DMS79 treated with DMSO at 0.1 percent for 48 hours (cell line): ENCODE data around the gene SAMHD1.
A peak's percentile ranks its signal among the peaks of the same experiment; 100 is the strongest.

Experiments
- DNase-seq: peaks from one replicate; lab custom pipeline; 2025; lab: John Stamatoyannopoulos, UW

Gene SAMHD1

DNA sequence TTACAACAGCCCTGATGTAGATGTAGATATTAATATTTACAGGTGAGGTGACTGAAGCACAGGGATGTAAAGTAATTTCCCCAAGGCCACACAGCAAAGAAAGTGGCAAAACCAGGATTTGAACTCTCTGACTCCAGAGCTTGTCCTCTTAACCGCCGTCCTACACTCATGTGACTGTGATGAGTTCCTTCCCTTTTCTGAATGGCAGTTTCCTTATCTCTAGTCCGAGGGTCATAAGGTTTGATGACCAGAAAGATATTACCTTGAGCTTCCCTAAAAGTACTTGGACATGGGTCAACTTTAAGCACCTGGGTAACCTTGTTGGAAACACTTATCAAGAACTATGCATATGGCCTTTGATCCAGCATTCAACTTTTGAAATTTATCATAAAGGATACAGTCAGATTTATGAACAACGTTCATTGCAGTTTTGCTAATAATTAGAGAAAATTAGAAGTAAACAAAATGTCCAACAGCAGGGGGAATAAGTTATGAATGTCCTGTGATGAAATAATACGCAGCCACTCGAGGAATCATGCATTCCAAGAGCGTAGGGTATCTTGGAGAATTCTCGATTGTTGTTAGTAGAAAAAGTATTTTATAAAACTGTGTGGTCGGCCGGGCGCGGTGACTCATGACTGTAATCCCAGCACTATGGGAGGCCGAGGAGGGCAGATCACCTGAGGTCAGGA, 77.9 kb downstream of the SAMHD1 start:
- DNase-seq, result no peak

GRCh38 chr20:36872852-36873251, 78.7 kb downstream of the SAMHD1 start:
- peak; percentile 62 for DNase-seq

- no peak for DNase-seq
Measured at GRCh38 chr20:36871640-36872570, 79.6 kb downstream of the SAMHD1 start.

- no peak for DNase-seq
Measured at GRCh38 chr20:36866681-36867495, 84.6 kb downstream of the SAMHD1 start.

- no peak for DNase-seq
Measured at GRCh38 chr20:36866164-36866563, 85.3 kb downstream of the SAMHD1 start.

DNA sequence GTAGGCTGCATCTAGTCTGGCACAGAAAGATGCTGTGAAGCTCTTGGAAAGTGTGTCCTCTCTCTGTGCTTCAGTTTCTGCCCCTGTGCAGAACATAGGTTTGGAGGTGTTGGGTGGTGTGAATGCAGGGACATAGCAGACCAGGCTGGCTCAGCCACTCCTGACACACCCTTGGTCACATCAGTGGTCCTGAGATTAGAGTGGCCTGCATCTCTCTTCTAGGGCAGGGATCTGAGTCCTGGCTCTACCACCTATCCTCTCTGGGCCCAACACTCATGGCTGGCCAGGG, 85.7 kb downstream of the SAMHD1 start:
- no peak for DNase-seq

DNA sequence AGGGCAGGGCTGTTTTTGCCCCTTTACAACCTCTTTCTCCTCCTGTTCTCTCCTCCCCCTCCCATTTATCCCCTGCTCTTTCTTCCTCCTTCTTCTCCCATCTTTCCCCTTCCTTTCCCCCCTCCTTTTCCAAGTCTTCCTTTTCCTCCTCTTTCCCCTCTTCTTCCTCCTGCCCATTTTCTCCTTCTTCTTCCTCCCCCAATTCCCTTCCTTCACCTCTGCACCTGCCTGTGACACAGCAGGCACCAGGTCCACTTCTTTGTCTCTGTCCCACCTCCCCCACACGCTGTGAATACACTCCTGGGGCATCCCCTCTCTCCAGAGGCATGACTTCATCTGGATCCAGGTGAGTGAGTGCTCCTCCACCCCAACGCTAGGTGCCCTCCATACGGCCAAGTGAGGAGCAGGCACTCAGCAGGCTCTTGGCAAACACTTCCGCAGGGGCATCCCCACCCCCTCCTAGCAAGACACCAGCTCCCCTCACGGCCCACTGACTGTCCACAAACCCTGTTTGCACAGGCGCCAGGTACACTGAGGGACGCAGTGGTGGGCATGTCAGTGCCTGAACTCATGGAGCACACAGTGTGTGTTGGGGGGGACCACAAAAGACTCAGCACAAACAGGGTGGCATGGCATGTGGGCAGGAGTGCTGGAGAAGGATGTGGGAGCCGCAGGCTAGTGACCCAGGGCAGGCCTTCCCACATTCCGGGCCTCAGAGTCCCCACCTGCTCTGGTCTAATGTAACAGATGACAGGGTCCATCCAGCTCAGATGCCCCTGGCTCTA, 86.2 kb downstream of the SAMHD1 start:
- peak; percentile 68 for DNase-seq

DNA sequence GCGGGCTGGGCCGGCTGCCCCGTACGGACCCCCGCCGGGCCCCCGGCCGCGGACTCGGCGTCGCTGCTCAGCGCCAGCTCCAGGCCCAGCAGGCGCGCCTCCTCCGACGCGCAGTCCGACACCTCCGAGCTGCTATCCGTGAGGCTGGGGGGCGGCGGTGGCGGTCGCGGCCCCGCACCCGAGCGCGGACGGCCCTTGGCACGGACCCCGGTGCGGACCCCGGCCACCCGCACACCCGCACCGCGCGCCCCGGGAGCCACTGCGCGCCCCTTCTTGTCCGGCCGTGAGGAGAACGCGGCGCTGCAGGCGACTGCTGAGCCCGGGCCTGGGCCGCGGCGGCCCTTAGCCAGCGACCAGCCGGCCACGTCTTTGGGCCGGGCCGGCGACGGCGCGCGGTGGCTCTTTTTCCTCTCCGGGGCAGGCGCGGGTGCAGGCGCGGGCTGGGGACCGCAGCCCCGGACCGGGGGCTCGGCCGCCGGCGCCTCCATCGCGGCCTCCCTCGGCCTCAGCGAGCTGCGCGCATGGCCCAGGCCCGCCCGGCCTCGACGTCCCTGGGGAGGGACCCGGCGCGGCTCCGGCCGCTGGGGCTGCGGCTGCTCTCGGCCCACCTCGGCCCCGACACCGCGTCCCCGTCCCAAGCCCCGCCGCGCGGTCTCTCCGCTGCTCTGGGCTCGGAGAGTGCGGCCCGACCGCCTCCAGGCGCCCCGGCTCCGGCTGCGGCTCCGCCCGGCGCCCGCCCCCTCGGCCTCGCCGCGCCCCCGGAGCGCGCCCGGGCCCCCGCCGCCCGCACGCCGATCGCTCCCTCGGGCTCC, 88.4 kb downstream of the SAMHD1 start:
- DNase-seq, result no peak

- DNase-seq, result peak; percentile 33
Measured at GRCh38 chr20:36861875-36862801, 89.4 kb downstream of the SAMHD1 start.

DNA sequence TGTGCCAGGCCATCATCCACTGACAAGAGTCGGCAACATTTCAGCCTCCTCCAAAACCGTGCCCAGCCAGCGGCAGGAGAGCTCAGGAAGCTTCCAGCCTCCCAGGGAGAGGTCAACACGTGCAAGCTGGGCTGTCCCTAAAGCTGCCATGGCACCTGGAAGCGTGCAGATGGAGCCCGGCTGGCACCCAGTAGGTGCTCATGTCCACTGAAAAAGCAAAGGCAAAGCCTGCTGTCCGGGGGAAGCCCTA, 90.0 kb downstream of the SAMHD1 start:
- no peak for DNase-seq

- no peak for DNase-seq
Measured at GRCh38 chr20:36860811-36861624, 90.5 kb downstream of the SAMHD1 start.

DNA sequence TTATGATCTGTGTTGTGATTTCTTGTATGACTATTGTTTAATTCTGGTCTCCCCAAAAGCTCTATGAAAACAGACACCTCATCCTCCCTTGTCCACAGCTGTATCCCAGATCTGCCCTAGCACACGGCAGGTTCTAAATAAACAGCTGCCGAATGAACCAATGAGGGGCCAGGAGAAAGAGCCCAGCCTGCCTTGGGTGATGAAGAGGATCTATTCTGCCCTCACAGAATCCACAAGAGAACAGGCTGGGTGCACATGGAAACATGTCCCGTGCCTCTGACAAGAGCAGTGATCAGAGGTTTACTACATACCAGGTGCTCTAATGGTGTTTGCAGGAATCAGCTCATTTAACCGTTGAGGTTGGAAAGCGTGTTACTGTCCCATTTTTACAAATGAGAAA, 91.2 kb downstream of the SAMHD1 start:
- DNase-seq, result no peak

DNA sequence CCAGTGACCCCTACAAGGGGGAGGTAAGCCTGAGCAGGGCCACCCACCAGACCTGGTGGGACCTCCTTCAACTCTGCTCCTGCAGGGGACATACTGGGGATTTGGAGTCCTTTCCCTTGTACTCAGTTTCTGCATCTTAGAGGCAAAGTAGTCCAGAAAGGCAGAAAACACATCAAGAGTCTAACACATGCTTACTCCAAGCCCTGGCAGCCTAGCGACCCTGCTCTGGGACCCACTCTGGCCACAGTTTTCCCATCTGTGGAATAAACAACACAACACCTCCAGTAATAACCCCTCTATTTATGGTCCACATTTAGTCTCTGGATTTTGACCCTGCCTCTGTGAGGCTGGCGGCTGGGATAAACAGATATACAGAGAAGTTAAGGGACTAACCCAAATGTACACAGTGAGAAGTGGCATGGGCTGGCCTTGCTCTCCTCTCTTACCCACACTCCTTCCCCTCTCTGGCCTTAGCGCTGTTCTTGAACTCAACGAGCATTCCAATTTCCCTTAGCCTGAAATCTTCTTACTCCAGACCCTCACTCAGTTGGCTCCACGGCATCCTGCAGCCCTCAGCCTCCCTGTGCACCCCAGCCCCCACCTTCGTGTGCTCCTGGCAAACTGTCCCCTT, 91.7 kb downstream of the SAMHD1 start:
- DNase-seq, result no peak

- DNase-seq, result no peak
Measured at GRCh38 chr20:36859282-36859555, 92.3 kb downstream of the SAMHD1 start.

DNA sequence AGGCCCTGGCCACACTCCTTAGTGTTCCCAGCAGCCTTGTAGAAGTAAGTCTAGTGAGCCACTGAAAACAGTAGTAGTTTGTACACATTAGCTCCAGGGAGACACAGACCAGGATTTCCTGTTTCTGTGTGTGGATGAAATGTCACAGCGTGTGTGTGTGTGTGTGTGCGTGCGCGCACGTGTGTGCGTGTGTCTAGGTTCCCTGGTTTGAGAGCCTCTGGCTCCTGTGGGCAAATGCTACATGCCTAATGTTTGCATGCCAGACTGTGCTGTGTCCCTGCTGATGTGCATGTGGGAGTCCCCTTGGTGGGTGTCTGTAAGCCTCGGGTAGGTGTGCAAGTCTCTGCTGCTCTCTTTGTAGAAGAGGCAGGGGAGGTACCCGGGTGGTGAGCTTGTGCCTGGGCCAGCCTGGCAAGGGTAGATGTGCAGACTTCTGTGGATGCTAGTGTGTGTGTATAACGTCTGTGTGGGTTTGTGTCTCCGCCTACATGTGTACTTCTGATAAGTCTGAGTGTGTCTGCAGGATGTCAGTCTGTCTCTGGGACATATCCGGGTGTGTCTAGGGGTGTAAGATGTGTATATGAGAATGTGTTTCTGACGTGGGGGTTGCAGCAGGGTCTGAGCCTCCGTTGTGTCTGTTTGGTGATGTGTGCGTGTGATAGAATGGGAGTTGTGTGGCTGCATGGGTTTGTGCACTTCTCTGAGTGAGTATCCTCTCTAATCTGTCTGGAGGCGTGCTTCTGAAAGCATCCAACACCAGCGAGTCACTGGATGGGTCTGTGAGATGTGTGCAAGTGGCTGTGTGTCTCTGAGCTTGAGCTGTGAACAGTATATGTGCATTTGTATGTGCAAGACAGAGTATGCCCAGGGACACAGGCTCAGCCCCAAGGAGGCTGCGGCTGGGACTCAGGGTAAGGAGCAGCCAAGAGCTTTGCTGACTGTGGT, 94.5 kb downstream of the SAMHD1 start:
- no peak for DNase-seq

DNA sequence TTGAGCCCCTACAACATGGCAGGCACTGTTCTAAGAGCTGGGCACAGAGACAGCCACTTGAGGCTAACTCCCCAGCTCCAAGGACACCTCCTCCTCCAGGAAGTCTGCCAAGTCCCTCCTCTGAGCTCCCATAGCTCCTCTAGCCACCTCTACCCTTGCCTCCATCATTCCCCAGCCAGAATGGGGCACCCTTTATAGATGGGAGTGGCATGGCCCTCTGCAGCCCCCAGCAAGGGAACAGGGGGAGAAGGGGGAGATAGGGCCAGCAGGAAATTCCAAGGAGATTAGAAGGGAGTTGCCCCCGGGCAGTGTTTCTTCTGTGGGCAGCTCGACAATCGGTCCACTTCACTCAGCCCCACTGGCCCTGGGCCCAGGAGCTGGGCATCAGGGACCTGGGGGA, 95.3 kb downstream of the SAMHD1 start:
- DNase-seq, result no peak

DNA sequence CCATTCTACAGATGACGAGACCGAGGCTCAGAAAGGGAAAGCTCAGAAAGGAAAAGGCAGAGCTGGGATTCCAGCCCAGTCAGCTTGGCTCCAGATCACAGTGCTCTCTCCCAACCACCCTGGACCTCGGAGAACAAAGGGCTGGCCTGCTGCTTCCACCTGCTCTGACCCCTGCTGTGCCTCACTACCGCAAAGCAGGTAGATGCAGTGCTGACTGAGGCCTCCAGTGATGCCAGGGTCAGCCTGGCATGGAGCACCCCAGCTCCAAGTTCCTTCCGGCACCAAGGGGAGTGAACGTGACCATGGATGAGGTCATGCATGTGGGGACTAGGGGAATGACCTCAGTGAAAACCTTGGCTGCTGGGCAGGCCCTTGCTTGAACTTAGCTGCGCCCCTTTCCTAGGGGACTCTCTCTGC, 96.3 kb downstream of the SAMHD1 start:
- DNase-seq, result no peak
